ENCODE measurements around the gene ADAM12.

ADAM12 gene

DNA sequence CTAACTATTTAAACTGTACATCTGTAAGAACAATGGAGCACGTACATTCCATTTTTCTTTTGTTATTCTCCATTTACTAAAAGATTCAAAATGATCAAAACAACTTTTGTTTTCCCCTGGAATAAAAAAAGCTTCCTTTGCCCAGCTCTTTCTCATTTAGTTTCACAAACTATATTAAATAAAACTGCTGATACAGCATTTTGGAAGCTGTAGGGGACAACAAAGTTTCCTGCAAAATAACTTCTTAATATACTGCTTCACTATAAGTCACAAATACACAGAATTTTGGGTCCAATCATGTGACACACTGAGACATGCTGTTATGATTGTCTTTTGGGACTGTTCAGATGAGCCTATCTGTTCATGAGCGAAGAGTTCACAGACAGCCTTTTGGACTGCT, 222.4 kb downstream of the ADAM12 start:
- TF ChIP-seq, protein P1, sequence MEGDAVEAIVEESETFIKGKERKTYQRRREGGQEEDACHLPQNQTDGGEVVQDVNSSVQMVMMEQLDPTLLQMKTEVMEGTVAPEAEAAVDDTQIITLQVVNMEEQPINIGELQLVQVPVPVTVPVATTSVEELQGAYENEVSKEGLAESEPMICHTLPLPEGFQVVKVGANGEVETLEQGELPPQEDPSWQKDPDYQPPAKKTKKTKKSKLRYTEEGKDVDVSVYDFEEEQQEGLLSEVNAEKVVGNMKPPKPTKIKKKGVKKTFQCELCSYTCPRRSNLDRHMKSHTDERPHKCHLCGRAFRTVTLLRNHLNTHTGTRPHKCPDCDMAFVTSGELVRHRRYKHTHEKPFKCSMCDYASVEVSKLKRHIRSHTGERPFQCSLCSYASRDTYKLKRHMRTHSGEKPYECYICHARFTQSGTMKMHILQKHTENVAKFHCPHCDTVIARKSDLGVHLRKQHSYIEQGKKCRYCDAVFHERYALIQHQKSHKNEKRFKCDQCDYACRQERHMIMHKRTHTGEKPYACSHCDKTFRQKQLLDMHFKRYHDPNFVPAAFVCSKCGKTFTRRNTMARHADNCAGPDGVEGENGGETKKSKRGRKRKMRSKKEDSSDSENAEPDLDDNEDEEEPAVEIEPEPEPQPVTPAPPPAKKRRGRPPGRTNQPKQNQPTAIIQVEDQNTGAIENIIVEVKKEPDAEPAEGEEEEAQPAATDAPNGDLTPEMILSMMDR (IDR thresholded peaks at IDR 0.05; ENCODE audit: low read depth, low read length, missing control alignments): no peak
- H3K4me3 ChIP-seq (ENCODE audit: low read depth, low read length): no peak overlapping the region
- no peak for DNase-seq (ENCODE audit: low read depth)

GRCh38 chr10:126163506-126163905, 224.8 kb downstream of the ADAM12 start:
- TF ChIP-seq, protein P1 (IDR thresholded peaks at IDR 0.05; ENCODE audit: low read depth, low read length, missing control alignments): no peak
- DNase-seq (ENCODE audit: low read depth): no peak
- no peak overlapping the region for H3K4me3 ChIP-seq (ENCODE audit: low read depth, low read length)

GRCh38 chr10:126161691-126162090, 226.6 kb downstream of the ADAM12 start:
- H3K4me3 ChIP-seq (ENCODE audit: low read depth, low read length): no peak overlapping the region
- TF ChIP-seq, protein P1 (IDR thresholded peaks at IDR 0.05; ENCODE audit: low read depth, low read length, missing control alignments): no peak
- no peak for DNase-seq (ENCODE audit: low read depth)

DNA sequence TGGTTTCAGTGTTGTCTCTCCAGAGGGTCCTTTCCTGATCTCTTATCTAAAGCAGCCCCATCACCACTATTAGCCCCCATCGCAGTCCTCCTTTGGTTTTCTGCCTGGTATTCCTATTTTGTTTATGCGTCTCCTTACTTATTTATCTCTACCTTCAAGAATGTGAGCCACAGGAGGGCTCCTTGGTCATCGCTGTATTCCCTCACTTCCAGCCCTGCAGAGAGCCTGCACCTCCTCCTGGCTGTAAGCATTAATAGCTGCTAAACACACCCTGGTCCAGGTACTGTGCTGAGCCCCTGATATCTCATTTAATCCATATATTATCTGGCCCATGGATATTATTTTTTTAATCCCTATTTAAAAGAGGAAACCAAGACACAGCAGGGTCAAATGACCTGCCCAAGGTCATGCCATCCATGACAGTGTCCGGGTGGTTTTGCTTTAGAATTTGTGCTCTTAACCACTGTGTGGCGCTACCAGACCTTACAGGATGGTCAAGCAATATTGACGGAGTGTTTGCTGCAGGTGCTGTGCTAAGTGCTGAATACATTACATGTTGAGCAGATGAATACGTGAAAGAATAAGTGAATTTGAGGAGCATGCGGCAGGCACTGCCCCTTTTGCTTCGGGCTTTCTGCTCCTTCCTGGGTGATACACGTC, 227.2 kb downstream of the ADAM12 start:
- H3K4me3 ChIP-seq (ENCODE audit: low read depth, low read length): no peak overlapping the region
- no peak for DNase-seq (ENCODE audit: low read depth)
- TF ChIP-seq, protein P1 (IDR thresholded peaks at IDR 0.05; ENCODE audit: low read depth, low read length, missing control alignments): no peak

GRCh38 chr10:126160571-126160970, 227.7 kb downstream of the ADAM12 start:
- no peak overlapping the region for H3K4me3 ChIP-seq (ENCODE audit: low read depth, low read length)
- TF ChIP-seq, protein P1 (IDR thresholded peaks at IDR 0.05; ENCODE audit: low read depth, low read length, missing control alignments): no peak
- DNase-seq (ENCODE audit: low read depth): no peak

GRCh38 chr10:126158133-126158892, 230.0 kb downstream of the ADAM12 start:
- H3K4me3 ChIP-seq (ENCODE audit: low read depth, low read length): no peak overlapping the region
- TF ChIP-seq, protein P1 (IDR thresholded peaks at IDR 0.05; ENCODE audit: low read depth, low read length, missing control alignments): no peak

More at GRCh38 chr10:126158133-126158892, 230.0 kb downstream of the ADAM12 start:
- DNase-seq (ENCODE audit: low read depth): no peak
